Sciatic nerve (tissue), 2 donors: ENCODE data around the gene PMFBP1. TPM values are rescaled to one million over a fixed set of nuclear protein-coding genes. Genes with fewer than 3 reads are reported as not detected.
A peak's percentile ranks its signal among the peaks of the same experiment; 100 is the strongest.

Experiments
- ATAC-seq: fragments of 200-7000 bp; cut with Tn5 transposase; one replicate; pipeline ENCODE4 v1.9.1; 2020; ENCODE audit warnings: mild to moderate bottlenecking, moderate library complexity
- DNase-seq: peaks from one replicate; pipeline ENCODE4 v3.0.0-alpha.2; 2020; ENCODE audit warnings: low spot score
- intact Hi-C: fragments of 100-400 bp; cut with DNase I; formaldehyde crosslinking; loops from one replicate; pipeline ENCODE4 v1.14.2; 2022
- total RNA-seq: library from RNA; stranded (reverse); fragmentation: NEBNext Ultra II Directional; extraction: Animal tissue kit (Norgen Biotek cat#: 25700); gene quantifications from one replicate; pipeline ENCODE4 v1.2.1, GENCODE V29; 2021
- donor health status: DM: no; HTN: no; CAD: no.
- donor health status: DM: no; HTN: no; CAD: no.

Gene PMFBP1
- total RNA-seq, 1 donor from 2014 or later: 0.36 TPM

GRCh38 chr16:72195609-72196008, 23.7 kb upstream of the PMFBP1 start:
- ATAC-seq: no peak
- no peak for DNase-seq
- intact Hi-C loops: no loop called here

- DNase-seq (no peak), ATAC-seq (peak; percentile 65)
- intact Hi-C loops: no loop called here
Measured at GRCh38 chr16:72191551-72191950, 19.6 kb upstream of the PMFBP1 start.

- DNase-seq (no peak), ATAC-seq (peak; percentile 82)
- intact Hi-C loops: no loop called here
Measured at GRCh38 chr16:72189865-72190371, 18.0 kb upstream of the PMFBP1 start.

GRCh38 chr16:72188541-72188940, 16.6 kb upstream of the PMFBP1 start:
- no peak for DNase-seq
- intact Hi-C loops: no loop called here
- no peak for ATAC-seq

GRCh38 chr16:72187551-72187950, 15.6 kb upstream of the PMFBP1 start:
- intact Hi-C loops: no loop called here
- DNase-seq (no peak), ATAC-seq (no peak)

- DNase-seq (no peak), ATAC-seq (peak; percentile 38)
- intact Hi-C loops: no loop called here
Measured at GRCh38 chr16:72182976-72183375, 11.0 kb upstream of the PMFBP1 start.

GRCh38 chr16:72179204-72179970, 7.4 kb upstream of the PMFBP1 start:
- ATAC-seq: no peak
- intact Hi-C loops: no loop called here

GRCh38 chr16:72174726-72175125, 2.8 kb upstream of the PMFBP1 start:
- DNase-seq (no peak), ATAC-seq (no peak)
- intact Hi-C loops: no loop called here

More at GRCh38 chr16:72179204-72179970, 7.4 kb upstream of the PMFBP1 start:
- DNase-seq: no peak

GRCh38 chr16:72173997-72174396, 2.0 kb upstream of the PMFBP1 start:
- no peak for DNase-seq
- intact Hi-C loops: no loop called here
- no peak for ATAC-seq

- ATAC-seq: no peak
Measured at GRCh38 chr16:72171236-72171635, 719 bp downstream of the PMFBP1 start.

GRCh38 chr16:72169708-72170107, 2.2 kb downstream of the PMFBP1 start:
- intact Hi-C loops: no loop called here
- no peak for ATAC-seq
- no peak for DNase-seq

More at GRCh38 chr16:72171236-72171635, 719 bp downstream of the PMFBP1 start:
- intact Hi-C loops: no loop called here
- no peak for DNase-seq

GRCh38 chr16:72168365-72168764, 3.6 kb downstream of the PMFBP1 start:
- intact Hi-C loops: no loop called here
- ATAC-seq (no peak), DNase-seq (no peak)

GRCh38 chr16:72166954-72167561, 4.9 kb downstream of the PMFBP1 start:
- intact Hi-C loops: no loop called here
- DNase-seq (no peak), ATAC-seq (no peak)

GRCh38 chr16:72166151-72166550, 5.8 kb downstream of the PMFBP1 start:
- intact Hi-C loops: no loop called here
- ATAC-seq (no peak), DNase-seq (no peak)

GRCh38 chr16:72164691-72165090, 7.3 kb downstream of the PMFBP1 start:
- no peak for DNase-seq
- intact Hi-C loops: no loop called here
- no peak for ATAC-seq

- no peak for ATAC-seq
- DNase-seq: no peak
- intact Hi-C loops: no loop called here
Measured at GRCh38 chr16:72162105-72162692, 9.8 kb downstream of the PMFBP1 start.

GRCh38 chr16:72159801-72160200, 12.2 kb downstream of the PMFBP1 start:
- intact Hi-C loops: no loop called here
- no peak for ATAC-seq

GRCh38 chr16:72159386-72159785, 12.6 kb downstream of the PMFBP1 start:
- no peak for ATAC-seq
- no peak for DNase-seq
- intact Hi-C loops: no loop called here

More at GRCh38 chr16:72159801-72160200, 12.2 kb downstream of the PMFBP1 start:
- no peak for DNase-seq

- intact Hi-C loops: no loop called here
- DNase-seq: no peak
- ATAC-seq: no peak
Measured at GRCh38 chr16:72149676-72150464, 22.1 kb downstream of the PMFBP1 start.
